ENCODE measurements around the gene UGT1A8.

DNA sequence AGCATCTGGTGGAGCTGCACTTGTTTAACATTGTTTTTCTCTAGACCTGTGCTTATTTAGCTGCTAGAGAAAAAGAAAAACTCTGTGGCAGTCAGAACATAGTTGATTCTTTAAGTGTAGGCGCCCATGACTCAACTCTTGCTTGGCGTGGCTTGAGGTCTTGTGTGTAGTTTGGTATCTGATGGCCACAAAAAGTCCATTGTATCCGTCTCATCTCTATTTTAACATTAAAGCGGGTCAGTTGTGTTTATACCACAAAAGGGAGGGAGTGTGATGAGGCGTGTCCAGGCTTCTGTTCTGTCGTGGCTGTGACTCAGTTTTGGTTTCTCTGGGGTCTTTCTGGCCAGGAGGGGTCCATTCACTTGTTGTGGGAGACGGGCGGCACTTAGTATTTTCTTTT lies 24.2 kb upstream of the UGT1A8 start:
- TF ChIP-seq POLR2A (IDR thresholded peaks at IDR 0.05; ENCODE audit: low read length) = no peak
- TF ChIP-seq GATA1 (IDR thresholded peaks at IDR 0.05; ENCODE audit: low read depth, low read length) = no peak

All from erythroblast (primary cell).